HG03103 (cell line): Measurements from ENCODE around the gene TTC28.
"Not testable (repeated sequence)": the region's sequence is repeated elsewhere in the genome, so short reads cannot be mapped to it uniquely, and the experiment has no call there.

Experiments used
- ATAC-seq: cut with Tn5 transposase; IDR thresholded peaks from one replicate; pipeline ENCODE4 v1.9.1; 2021; ENCODE audit warnings: low read depth; ENCODE audit not compliant: unreplicated experiment

The TTC28 gene

GRCh38 chr22:28209457-28209856 is 470.2 kb downstream of the TTC28 start:
- ATAC-seq = not testable (repeated sequence)

DNA sequence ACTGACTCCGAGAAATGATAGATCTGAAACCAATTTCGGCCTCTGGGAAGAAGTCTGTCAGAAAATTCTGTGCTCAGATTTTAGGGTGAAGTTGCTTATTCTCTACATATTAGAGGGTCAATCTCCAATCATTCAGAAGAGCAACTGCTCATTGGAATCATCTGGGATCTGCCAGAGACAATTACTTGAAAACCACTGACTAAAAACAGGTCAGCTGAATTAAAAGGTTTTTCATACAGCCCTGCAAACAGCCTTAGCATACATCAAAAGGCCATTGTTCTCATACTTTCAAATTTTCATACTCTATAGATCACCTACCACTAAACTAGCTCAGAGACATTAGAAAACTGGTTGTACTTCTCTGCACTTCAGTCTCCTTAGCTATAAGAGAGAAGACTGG is 470.9 kb downstream of the TTC28 start:
- no peak for ATAC-seq

- no peak for ATAC-seq
Observed at GRCh38 chr22:28208036-28208435, 471.6 kb downstream of the TTC28 start.

DNA sequence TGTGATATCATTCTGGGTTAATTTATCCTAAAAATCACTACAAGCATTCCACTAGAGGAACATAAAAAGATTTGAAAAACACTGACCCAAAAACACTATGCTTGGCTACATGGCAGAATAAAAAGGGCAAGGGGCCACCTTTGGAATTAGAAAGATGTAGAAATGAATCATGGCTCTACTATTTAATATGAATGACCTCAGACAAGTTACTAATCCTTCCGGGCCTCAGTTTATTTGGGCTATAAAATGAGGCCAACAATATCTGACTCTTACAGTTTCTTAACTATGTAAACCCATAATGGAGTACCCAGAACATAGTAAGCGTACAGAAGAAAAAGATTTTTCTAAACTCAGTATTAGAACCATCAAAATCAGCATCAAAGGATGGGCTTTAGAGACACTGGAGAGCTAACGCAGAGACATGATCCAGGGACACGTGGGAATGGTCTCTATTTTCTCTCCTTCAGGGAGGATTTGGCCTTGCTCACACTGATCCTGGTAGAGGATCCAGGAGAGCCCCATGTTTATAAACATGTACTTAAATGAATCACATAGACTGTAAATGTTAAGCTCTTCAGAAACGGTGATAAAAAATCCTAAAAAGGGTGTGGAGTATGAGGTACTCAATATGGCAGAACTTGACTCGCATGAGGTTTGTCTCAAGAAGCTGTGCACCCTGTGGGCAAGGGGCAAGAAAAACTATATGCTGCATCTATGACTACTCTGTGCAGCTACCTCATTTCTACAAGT is 472.2 kb downstream of the TTC28 start:
- ATAC-seq = no peak

- ATAC-seq = no peak
Observed at GRCh38 chr22:28205926-28206325, 473.7 kb downstream of the TTC28 start.

- ATAC-seq = no peak
Observed at GRCh38 chr22:28204382-28204781, 475.3 kb downstream of the TTC28 start.

- no peak for ATAC-seq
Observed at GRCh38 chr22:28203286-28203685, 476.4 kb downstream of the TTC28 start.

DNA sequence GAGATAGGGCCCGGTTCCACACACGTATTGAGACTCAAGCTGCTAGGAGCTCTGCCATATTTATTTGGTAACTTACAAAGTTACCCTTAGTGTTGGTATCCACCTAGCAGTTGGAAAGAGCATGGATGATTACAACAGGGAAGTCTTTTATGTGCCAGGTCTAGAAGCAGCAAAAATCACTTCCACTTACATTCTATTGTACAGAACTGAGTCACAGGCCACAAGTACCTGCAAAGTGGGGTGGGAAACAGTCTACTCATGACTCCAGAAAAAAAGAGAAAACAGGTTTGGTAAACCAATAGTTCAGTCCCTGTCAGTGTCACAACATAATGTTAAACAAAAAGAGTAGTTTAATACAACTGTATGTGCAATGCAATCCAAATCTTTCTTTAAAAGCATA is 480.9 kb downstream of the TTC28 start:
- ATAC-seq = no peak

GRCh38 chr22:28191571-28191970 is 488.1 kb downstream of the TTC28 start:
- ATAC-seq = not testable (repeated sequence)

GRCh38 chr22:28188178-28188879 is 491.3 kb downstream of the TTC28 start:
- ATAC-seq = no peak

- ATAC-seq = no peak
Observed at GRCh38 chr22:28187612-28188011, 492.0 kb downstream of the TTC28 start.

DNA sequence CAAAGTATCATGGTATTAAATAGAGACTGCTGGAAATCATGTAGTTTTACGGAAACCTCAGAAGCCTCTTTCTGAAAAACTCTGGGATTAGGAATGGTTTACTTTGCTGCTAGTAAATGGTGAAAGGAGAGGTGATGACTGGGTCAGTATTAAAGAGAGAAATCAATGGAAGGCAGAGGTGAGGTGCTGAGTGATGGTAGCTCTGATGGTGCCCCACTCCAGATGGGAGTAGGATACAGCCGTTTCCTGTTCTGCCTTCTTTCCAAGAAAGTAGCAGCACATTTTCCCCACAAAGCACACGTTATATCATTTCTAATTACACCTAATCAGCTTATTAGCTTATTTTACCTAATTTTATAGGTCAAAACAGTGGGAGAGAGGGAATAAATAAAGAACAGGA is 493.0 kb downstream of the TTC28 start:
- ATAC-seq = no peak

GRCh38 chr22:28185130-28185529 is 494.5 kb downstream of the TTC28 start:
- no peak for ATAC-seq

- no peak for ATAC-seq
Observed at GRCh38 chr22:28183078-28183860, 496.4 kb downstream of the TTC28 start.

DNA sequence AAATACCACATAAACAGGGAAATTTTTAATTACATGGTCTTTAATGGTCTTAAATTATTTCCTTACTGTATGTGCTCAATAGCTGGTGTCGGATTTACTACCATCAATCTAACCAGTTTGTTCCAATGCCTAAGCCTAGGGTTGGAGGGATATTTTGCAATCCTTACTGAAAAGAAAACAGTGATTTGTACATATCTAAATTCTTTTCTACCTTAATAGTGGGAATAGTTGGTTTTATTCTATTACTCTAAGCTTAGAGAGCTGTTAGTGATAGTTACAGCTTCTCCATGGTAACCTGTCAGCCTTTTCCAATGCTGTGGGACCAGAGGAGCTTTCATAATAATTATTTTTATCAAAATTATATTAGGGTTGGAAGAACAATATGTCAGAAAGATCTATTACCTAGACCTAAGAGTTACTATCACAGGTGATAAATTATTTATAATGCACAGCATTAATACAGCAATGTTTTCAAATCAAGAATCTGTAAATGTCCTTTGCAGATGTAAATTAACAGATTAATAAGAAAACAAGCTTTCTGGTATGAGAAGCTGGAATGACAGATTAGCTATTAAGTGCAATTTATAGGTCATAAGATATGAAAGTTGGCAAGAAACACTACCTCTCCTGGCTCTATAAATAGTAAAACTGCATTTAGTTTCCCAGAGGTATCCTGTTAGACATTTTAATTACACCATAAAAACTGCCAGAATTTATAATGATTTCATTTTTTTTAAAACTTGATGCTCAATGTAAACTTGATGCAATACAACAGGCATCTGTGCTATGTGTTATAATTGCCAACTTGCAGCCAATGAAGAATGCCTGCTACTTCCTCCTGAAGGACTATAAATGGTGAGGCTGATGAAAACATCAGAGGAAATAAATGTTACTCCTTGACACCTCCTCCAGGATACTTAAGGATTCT is 498.6 kb downstream of the TTC28 start:
- ATAC-seq = no peak

GRCh38 chr22:28179392-28179791 is 500.2 kb downstream of the TTC28 start:
- no peak for ATAC-seq

GRCh38 chr22:28175730-28176492 is 503.7 kb downstream of the TTC28 start:
- no peak for ATAC-seq

DNA sequence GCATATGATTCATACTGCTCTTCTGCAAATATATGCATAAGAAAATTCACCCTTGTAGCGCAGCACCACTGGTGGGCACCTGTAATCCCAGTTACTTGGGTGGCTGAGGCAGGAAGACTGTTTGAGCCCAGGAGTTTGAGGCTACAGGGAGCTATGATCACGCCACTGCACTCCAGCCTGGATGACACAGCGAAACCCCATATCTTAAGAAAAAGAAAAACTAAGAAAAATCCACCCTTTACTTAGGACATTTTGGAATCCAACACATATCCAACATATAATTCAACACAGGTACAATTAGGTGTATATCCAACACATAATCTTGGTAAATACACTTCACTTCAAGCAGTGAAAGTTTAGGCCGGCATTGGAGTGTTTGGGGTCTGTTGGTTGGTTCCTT is 505.1 kb downstream of the TTC28 start:
- ATAC-seq = no peak

- ATAC-seq = no peak
Observed at GRCh38 chr22:28172892-28173670, 506.6 kb downstream of the TTC28 start.
